K562 (cell line): ENCODE results near the gene ZNF598. TPM values are rescaled to one million over a fixed set of nuclear protein-coding genes. Genes with fewer than 3 reads are reported as not detected.

ENCODE experiments used
- ELF1 ChIP-seq: fragments of 200-800 bp; sonication (Bioruptor generic); IDR thresholded peaks from 2 replicates; pipeline ENCODE4 v1.6.1; 2016; ENCODE audit warnings: missing genetic modification characterization, missing compliant biosample characterization
- NR2C2 ChIP-seq, 2 experiments: fragments of 200-800 bp in 1 of 2; sonication (Bioruptor generic) in 1 of 2; sonication (generic) in 1 of 2; formaldehyde crosslinking in 1 of 2; IDR thresholded peaks; 2 replicates each; pipeline versions ENCODE4 v1.6.1 to v1.8.0; 2016 to 2022; ENCODE audit warnings: mild to moderate bottlenecking in 1 of 2, missing compliant biosample characterization in 1 of 2, missing genetic modification characterization in 1 of 2, missing genetic modification reagents in 1 of 2
- SRF ChIP-seq, 2 experiments: fragments of 250-450, 450-650 bp in 1 of 2; sonication (Bioruptor Pico) in 1 of 2; sonication (generic) in 1 of 2; formaldehyde crosslinking; IDR thresholded peaks; 2 replicates each; pipeline versions ENCODE4 v1.5.0 to v1.5.1; 2020 to 2022; ENCODE audit warnings: mild to moderate bottlenecking in 1 of 2, missing genetic modification reagents in 1 of 2
- SRSF1 ChIP-seq: fragments of 200-400 bp; formaldehyde crosslinking; IDR thresholded peaks from 2 replicates; pipeline ENCODE4 v1.6.1; 2017; ENCODE audit warnings: mild to moderate bottlenecking, low read depth, low read length, moderate library complexity
- polyA plus RNA-seq, 8 experiments: library from polyadenylated mRNA; depleted of rRNA in 4 of 8; stranded (reverse) in 5 of 8; unstranded in 3 of 8; fragments of >200 nt; fragmentation: Nextera tagmentation in 2 of 8; fragmentation: Illumina TruSeq in 1 of 8; extraction: Ambion mirVana in 2 of 8; extraction: Trizol in 1 of 8; gene quantifications; 2 replicates each; pipeline versions ENCODE4 v1.2.1 to v1.2.3, GENCODE V29; 2011 to 2014; ENCODE audit warnings: inconsistent platforms in 1 of 8, missing spikeins in 1 of 8
- total RNA-seq, 7 experiments: library from RNA; depleted of rRNA in 6 of 7; stranded (reverse); fragments of >200 nt in 6 of 7; fragmentation: Illumina TruSeq in 2 of 7; extraction: Trizol in 2 of 7; gene quantifications; 2 replicates each; pipeline versions ENCODE4 v1.2.1 to v1.2.3, GENCODE V29; 2011 to 2021; ENCODE audit warnings: low replicate concordance in 1 of 7
- TF ChIP-seq, protein P1 (sequence below), 2 experiments: fragments of 450-650 bp in 1 of 2; sonication (generic) in 1 of 2; formaldehyde crosslinking in 1 of 2; IDR thresholded peaks; 2 replicates each; pipeline versions ENCODE4 v1.7.1 to v1.9.0; 2016 to 2022; ENCODE audit warnings: inconsistent platforms in 1 of 2, mild to moderate bottlenecking in 1 of 2, missing genetic modification reagents in 1 of 2
- TF ChIP-seq, protein P2 (sequence below): fragments of 250-450 bp; sonication (Bioruptor Pico); IDR thresholded peaks from 2 replicates; pipeline ENCODE4 v1.4.0; 2020; ENCODE audit warnings: mild to moderate bottlenecking, moderate library complexity, borderline replicate concordance
- TF ChIP-seq, protein P3 (sequence below): fragments of 450-650 bp; IDR thresholded peaks from 2 replicates; pipeline ENCODE4 v1.6.1; 2018; ENCODE audit not compliant: partially characterized antibody

The ZNF598 gene
- total and polyA plus RNA-seq, 9 of the 15 experiments (the other 6 are each of a cell fraction or from before 2014, with no cell fraction given): 0.11 to 115 (median 29.6) TPM

DNA sequence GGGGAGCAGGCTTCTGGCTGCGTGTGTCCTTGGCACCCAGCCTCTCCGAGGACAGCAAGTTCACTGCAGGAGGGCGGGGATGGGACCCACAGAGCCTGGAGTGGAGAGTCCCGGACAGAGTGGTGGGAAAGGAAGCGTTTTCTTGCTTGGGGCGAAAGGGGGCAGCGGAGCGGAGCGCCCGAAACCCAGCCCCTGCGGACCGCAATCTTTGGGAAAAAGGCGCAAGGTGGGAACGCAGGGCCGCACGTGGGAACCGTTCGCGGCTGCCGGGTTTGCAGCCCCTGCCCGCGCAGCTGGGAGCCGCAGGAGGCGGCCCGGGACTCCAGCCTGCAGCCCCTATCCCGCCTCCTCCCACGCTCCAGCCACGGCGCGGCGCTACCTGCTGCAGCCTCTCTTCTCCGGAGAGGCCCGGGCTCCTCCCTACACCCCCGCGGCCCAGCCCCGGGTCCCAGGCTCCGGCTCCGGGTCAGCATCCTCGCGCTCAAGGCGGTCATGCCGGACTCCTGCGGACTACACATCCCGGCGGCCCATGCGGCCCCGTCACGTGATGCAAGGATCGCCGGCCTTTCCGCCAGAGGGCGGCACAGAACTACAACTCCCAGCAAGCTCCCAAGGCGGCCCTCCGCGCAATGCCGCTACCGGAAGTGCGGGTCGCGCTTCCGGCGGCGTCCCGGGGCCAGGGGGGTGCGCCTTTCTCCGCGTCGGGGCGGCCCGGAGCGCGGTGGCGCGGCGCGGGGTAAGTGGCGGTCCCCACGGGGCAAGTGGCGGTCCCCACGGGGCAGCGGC lies 37.9 kb upstream of the ZNF598 start, which contains the start of the genes NTHL1 and TSC2 (continued):
- peak; percentile 91 for TF ChIP-seq NR2C2 (CRISPR knock-in tag; IDR thresholded peaks at IDR 0.05)
- peak; percentile 97 for TF ChIP-seq NR2C2 (tag; IDR thresholded peaks at IDR 0.05)
- 0 out of 2 replicates have a peak, but pooled peaks have one; percentile 61 for TF ChIP-seq SRSF1
- peak in 1 of 2 experiments; percentile 46; a peak in 1 of 4 replicates for TF ChIP-seq SRF (CRISPR knock-in tag; IDR thresholded peaks at IDR 0.05)
- TF ChIP-seq, protein P1, sequence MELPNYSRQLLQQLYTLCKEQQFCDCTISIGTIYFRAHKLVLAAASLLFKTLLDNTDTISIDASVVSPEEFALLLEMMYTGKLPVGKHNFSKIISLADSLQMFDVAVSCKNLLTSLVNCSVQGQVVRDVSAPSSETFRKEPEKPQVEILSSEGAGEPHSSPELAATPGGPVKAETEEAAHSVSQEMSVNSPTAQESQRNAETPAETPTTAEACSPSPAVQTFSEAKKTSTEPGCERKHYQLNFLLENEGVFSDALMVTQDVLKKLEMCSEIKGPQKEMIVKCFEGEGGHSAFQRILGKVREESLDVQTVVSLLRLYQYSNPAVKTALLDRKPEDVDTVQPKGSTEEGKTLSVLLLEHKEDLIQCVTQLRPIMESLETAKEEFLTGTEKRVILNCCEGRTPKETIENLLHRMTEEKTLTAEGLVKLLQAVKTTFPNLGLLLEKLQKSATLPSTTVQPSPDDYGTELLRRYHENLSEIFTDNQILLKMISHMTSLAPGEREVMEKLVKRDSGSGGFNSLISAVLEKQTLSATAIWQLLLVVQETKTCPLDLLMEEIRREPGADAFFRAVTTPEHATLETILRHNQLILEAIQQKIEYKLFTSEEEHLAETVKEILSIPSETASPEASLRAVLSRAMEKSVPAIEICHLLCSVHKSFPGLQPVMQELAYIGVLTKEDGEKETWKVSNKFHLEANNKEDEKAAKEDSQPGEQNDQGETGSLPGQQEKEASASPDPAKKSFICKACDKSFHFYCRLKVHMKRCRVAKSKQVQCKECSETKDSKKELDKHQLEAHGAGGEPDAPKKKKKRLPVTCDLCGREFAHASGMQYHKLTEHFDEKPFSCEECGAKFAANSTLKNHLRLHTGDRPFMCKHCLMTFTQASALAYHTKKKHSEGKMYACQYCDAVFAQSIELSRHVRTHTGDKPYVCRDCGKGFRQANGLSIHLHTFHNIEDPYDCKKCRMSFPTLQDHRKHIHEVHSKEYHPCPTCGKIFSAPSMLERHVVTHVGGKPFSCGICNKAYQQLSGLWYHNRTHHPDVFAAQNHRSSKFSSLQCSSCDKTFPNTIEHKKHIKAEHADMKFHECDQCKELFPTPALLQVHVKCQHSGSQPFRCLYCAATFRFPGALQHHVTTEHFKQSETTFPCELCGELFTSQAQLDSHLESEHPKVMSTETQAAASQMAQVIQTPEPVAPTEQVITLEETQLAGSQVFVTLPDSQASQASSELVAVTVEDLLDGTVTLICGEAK (IDR thresholded peaks at IDR 0.05): peak; percentile 98
- TF ChIP-seq, protein P1 (CRISPR knock-in tag; IDR thresholded peaks at IDR 0.05): no peak
- peak; percentile 93 for TF ChIP-seq ELF1 (tag)
- TF ChIP-seq, protein P2, sequence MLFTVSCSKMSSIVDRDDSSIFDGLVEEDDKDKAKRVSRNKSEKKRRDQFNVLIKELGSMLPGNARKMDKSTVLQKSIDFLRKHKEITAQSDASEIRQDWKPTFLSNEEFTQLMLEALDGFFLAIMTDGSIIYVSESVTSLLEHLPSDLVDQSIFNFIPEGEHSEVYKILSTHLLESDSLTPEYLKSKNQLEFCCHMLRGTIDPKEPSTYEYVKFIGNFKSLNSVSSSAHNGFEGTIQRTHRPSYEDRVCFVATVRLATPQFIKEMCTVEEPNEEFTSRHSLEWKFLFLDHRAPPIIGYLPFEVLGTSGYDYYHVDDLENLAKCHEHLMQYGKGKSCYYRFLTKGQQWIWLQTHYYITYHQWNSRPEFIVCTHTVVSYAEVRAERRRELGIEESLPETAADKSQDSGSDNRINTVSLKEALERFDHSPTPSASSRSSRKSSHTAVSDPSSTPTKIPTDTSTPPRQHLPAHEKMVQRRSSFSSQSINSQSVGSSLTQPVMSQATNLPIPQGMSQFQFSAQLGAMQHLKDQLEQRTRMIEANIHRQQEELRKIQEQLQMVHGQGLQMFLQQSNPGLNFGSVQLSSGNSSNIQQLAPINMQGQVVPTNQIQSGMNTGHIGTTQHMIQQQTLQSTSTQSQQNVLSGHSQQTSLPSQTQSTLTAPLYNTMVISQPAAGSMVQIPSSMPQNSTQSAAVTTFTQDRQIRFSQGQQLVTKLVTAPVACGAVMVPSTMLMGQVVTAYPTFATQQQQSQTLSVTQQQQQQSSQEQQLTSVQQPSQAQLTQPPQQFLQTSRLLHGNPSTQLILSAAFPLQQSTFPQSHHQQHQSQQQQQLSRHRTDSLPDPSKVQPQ (CRISPR knock-in tag): no peak
- TF ChIP-seq, protein P3, sequence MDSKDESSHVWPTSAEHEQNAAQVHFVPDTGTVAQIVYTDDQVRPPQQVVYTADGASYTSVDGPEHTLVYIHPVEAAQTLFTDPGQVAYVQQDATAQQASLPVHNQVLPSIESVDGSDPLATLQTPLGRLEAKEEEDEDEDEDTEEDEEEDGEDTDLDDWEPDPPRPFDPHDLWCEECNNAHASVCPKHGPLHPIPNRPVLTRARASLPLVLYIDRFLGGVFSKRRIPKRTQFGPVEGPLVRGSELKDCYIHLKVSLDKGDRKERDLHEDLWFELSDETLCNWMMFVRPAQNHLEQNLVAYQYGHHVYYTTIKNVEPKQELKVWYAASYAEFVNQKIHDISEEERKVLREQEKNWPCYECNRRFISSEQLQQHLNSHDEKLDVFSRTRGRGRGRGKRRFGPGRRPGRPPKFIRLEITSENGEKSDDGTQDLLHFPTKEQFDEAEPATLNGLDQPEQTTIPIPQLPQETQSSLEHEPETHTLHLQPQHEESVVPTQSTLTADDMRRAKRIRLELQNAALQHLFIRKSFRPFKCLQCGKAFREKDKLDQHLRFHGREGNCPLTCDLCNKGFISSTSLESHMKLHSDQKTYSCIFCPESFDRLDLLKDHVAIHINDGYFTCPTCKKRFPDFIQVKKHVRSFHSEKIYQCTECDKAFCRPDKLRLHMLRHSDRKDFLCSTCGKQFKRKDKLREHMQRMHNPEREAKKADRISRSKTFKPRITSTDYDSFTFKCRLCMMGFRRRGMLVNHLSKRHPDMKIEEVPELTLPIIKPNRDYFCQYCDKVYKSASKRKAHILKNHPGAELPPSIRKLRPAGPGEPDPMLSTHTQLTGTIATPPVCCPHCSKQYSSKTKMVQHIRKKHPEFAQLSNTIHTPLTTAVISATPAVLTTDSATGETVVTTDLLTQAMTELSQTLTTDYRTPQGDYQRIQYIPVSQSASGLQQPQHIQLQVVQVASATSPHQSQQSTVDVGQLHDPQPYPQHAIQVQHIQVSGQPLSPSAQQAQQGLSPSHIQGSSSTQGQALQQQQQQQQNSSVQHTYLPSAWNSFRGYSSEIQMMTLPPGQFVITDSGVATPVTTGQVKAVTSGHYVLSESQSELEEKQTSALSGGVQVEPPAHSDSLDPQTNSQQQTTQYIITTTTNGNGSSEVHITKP: peak; percentile 79
